ENCODE measurements around the gene BEST4.

DNA sequence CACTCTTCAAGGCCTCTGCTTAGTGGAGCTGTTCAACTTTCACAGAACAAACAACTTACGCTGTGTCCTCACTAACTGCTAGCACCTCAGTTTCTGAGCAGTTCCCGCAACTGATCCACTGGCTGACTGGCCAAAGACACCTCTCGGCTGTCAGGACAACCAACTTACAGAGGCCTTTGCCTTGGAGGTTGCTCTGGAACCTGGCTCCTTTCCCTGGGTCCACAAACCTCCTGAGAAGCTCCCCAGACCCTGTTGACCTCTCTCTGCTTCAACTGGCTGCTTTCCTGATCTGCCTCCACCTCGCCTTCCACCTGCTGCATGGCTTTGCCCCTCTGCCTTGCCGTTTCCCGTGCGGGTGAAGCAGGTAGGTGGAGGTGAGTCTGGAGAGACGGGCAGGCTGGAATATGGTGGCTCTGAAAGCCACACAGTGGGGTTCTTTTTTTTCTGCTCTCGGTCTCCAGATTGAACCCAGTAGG, 33.3 kb upstream of the BEST4 start:
- TF ChIP-seq, protein P1, sequence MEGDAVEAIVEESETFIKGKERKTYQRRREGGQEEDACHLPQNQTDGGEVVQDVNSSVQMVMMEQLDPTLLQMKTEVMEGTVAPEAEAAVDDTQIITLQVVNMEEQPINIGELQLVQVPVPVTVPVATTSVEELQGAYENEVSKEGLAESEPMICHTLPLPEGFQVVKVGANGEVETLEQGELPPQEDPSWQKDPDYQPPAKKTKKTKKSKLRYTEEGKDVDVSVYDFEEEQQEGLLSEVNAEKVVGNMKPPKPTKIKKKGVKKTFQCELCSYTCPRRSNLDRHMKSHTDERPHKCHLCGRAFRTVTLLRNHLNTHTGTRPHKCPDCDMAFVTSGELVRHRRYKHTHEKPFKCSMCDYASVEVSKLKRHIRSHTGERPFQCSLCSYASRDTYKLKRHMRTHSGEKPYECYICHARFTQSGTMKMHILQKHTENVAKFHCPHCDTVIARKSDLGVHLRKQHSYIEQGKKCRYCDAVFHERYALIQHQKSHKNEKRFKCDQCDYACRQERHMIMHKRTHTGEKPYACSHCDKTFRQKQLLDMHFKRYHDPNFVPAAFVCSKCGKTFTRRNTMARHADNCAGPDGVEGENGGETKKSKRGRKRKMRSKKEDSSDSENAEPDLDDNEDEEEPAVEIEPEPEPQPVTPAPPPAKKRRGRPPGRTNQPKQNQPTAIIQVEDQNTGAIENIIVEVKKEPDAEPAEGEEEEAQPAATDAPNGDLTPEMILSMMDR (IDR thresholded peaks at IDR 0.05; ENCODE audit: low read depth, low read length) = no peak
- TF ChIP-seq MYC (IDR thresholded peaks at IDR 0.05; ENCODE audit: low read depth, low read length) (no peak), POLR2A (IDR thresholded peaks at IDR 0.05; ENCODE audit: extremely low read depth, insufficient read length) (no peak), MAX (IDR thresholded peaks at IDR 0.05; ENCODE audit: low read depth, low read length) (no peak)
